NT2/D1 (cell line): ENCODE results near the gene DMXL2.

Source experiments
- DNase-seq: peaks from one replicate; pipeline ENCODE4 v3.0.0-alpha.2; 2011; ENCODE audit warnings: low read depth, low spot score
- H3K27me3 ChIP-seq: 2 replicates; pipeline ENCODE4 v1.6.0; 2011; ENCODE audit warnings: mild to moderate bottlenecking; ENCODE audit not compliant: insufficient read length, insufficient read depth
- H3K36me3 ChIP-seq: 2 replicates; pipeline ENCODE4 v1.6.1; 2011; ENCODE audit warnings: mild to moderate bottlenecking, low read length, mixed read lengths; ENCODE audit not compliant: insufficient read depth, insufficient read length
- H3K4me1 ChIP-seq: 2 replicates; pipeline ENCODE4 v1.5.1; 2011; ENCODE audit not compliant: insufficient read depth, insufficient read length
- H3K4me3 ChIP-seq: 2 replicates; pipeline ENCODE4 v1.5.1; 2011; ENCODE audit warnings: low read depth; ENCODE audit not compliant: insufficient read length
- H3K9ac ChIP-seq: 2 replicates; pipeline ENCODE4 v1.6.0; 2011; ENCODE audit warnings: low read depth; ENCODE audit not compliant: insufficient read length
- H3K9me3 ChIP-seq: 2 replicates; pipeline ENCODE4 v1.5.1; 2011; ENCODE audit warnings: mild to moderate bottlenecking, low read length; ENCODE audit not compliant: insufficient read depth
- SUZ12 ChIP-seq: IDR thresholded peaks from 2 replicates; pipeline ENCODE4 v1.6.1; 2011; ENCODE audit not compliant: insufficient read length, insufficient read depth; ENCODE audit errors: extremely low read depth
- YY1 ChIP-seq: IDR thresholded peaks from 2 replicates; pipeline ENCODE4 v1.6.1; 2011; ENCODE audit not compliant: insufficient read length, insufficient read depth
- ZNF274 ChIP-seq: IDR thresholded peaks from 2 replicates; pipeline ENCODE4 v1.6.1; 2011; ENCODE audit warnings: mild to moderate bottlenecking, low read depth, low read length

The DMXL2 gene

GRCh38 chr15:51494411-51495314 is 127.9 kb downstream of the DMXL2 start:
- DNase-seq: no peak
- Histone ChIP-seq H3K9me3 (no peaks in the 10 kb centered on the region), H3K36me3 (peaks cover 9% of the 10 kb centered on the region), H3K4me1 (no peaks in the 10 kb centered on the region), H3K4me3 (no peak overlapping the region), H3K27me3 (no peaks in the 10 kb centered on the region), H3K9ac (no peak overlapping the region)
- TF ChIP-seq SUZ12: no peak
- no peak for TF ChIP-seq YY1
- TF ChIP-seq ZNF274: no peak

- H3K9ac ChIP-seq: no peak overlapping the region
- no peaks in the 10 kb centered on the region for H3K27me3 ChIP-seq
- no peaks in the 10 kb centered on the region for H3K4me1 ChIP-seq
- H3K36me3 ChIP-seq: peaks cover 7% of the 10 kb centered on the region
- DNase-seq: no peak
- TF ChIP-seq YY1 (no peak), ZNF274 (no peak), SUZ12 (no peak)
- H3K4me3 ChIP-seq: no peak overlapping the region
- no peaks in the 10 kb centered on the region for H3K9me3 ChIP-seq
Measured at GRCh38 chr15:51493892-51494291, 128.7 kb downstream of the DMXL2 start.

- no peak overlapping the region for H3K9ac ChIP-seq
- H3K4me3 ChIP-seq: no peak overlapping the region
- H3K4me1 ChIP-seq: no peaks in the 10 kb centered on the region
- H3K36me3 ChIP-seq: peaks cover 4% of the 10 kb centered on the region
- H3K9me3 ChIP-seq: no peaks in the 10 kb centered on the region
- TF ChIP-seq YY1: no peak
- TF ChIP-seq ZNF274: no peak
- no peak for TF ChIP-seq SUZ12
- DNase-seq: no peak
- no peaks in the 10 kb centered on the region for H3K27me3 ChIP-seq
Measured at GRCh38 chr15:51492528-51492927, 130.0 kb downstream of the DMXL2 start.

GRCh38 chr15:51491941-51492340 is 130.6 kb downstream of the DMXL2 start:
- H3K27me3 ChIP-seq: no peaks in the 10 kb centered on the region
- H3K4me3 ChIP-seq: no peak overlapping the region
- no peak overlapping the region for H3K9ac ChIP-seq
- no peaks in the 10 kb centered on the region for H3K9me3 ChIP-seq
- DNase-seq: no peak
- TF ChIP-seq SUZ12 (no peak), ZNF274 (no peak), YY1 (no peak)
- H3K36me3 ChIP-seq: peaks cover 4% of the 10 kb centered on the region
- H3K4me1 ChIP-seq: no peaks in the 10 kb centered on the region

GRCh38 chr15:51484781-51485180 is 137.8 kb downstream of the DMXL2 start:
- DNase-seq: no peak
- Histone ChIP-seq H3K4me3 (no peak overlapping the region), H3K9ac (no peak overlapping the region), H3K4me1 (peaks cover 3% of the 10 kb centered on the region), H3K9me3 (peaks cover 8% of the 10 kb centered on the region), H3K27me3 (no peaks in the 10 kb centered on the region), H3K36me3 (peaks cover 18% of the 10 kb centered on the region)
- TF ChIP-seq ZNF274 (no peak), YY1 (no peak), SUZ12 (no peak)

- Histone ChIP-seq H3K9me3 (peaks cover 8% of the 10 kb centered on the region), H3K4me3 (no peak overlapping the region), H3K36me3 (peaks cover 18% of the 10 kb centered on the region), H3K27me3 (no peaks in the 10 kb centered on the region), H3K4me1 (peaks cover 3% of the 10 kb centered on the region), H3K9ac (no peak overlapping the region)
- DNase-seq: no peak
- no peak for TF ChIP-seq YY1
- no peak for TF ChIP-seq ZNF274
- no peak for TF ChIP-seq SUZ12
Measured at GRCh38 chr15:51483985-51484384, 138.6 kb downstream of the DMXL2 start.

- no peak for DNase-seq
- Histone ChIP-seq H3K9ac (no peak overlapping the region), H3K4me1 (peaks cover 3% of the 10 kb centered on the region), H3K4me3 (no peak overlapping the region), H3K9me3 (peaks cover 8% of the 10 kb centered on the region), H3K27me3 (no peaks in the 10 kb centered on the region), H3K36me3 (peaks cover 18% of the 10 kb centered on the region)
- TF ChIP-seq ZNF274 (no peak), SUZ12 (no peak), YY1 (no peak)
Measured at GRCh38 chr15:51483520-51483919, 139.1 kb downstream of the DMXL2 start.
